Caco-2 (cell line): ENCODE data around the gene ZNF30. TPM values are rescaled to one million over a fixed set of nuclear protein-coding genes. Genes with fewer than 3 reads are reported as not detected.
A peak's percentile ranks its signal among the peaks of the same experiment; 100 is the strongest.

Source experiments
- BruUV-seq: library from RNA; stranded (reverse); fragments of 400-500 nt; replicated peaks from 2 replicates; lab custom pipeline; 2021; lab: Mats Ljungman, UMichigan
- CTCF ChIA-PET: fragments of 300-600 bp; sonication (Branson Sonifier 250); formaldehyde crosslinking; loops from one replicate; lab custom pipeline; 2022; ENCODE audit warnings: antibody characterized with exemption; lab: Charles Lee
- POLR2A ChIA-PET: fragments of 300-600 bp; sonication (Branson Sonifier 250); formaldehyde crosslinking; loops from one replicate; lab custom pipeline; 2022; ENCODE audit warnings: antibody characterized with exemption; lab: Charles Lee
- DNase-seq, 2 experiments: peaks; one replicate each; pipeline versions ENCODE4 v3.0.0 to v3.0.0-alpha.2; 2020 to 2022
- H3K27me3 ChIP-seq: replicated peaks from 2 replicates; pipeline ENCODE4 v1.6.0; 2011; ENCODE audit warnings: low read length; ENCODE audit not compliant: control insufficient read depth, insufficient read depth
- H3K36me3 ChIP-seq: 2 replicates; pipeline ENCODE4 v1.5.1; 2011; ENCODE audit warnings: low read length; ENCODE audit not compliant: control insufficient read depth, insufficient read depth
- H3K4me1 ChIP-seq: fragments of 250-450 bp; sonication (Bioruptor Pico); 2 replicates; pipeline ENCODE4 v1.5.1; 2020; ENCODE audit warnings: mild to moderate bottlenecking
- H3K4me3 ChIP-seq: 2 replicates; pipeline ENCODE4 v1.5.1; 2011; ENCODE audit warnings: low read depth, mild to moderate bottlenecking, control low read depth, low read length
- H3K9me3 ChIP-seq: fragments of 250-450 bp; sonication (Bioruptor Pico); 2 replicates; pipeline ENCODE4 v1.5.1; 2020; ENCODE audit warnings: mild to moderate bottlenecking, moderate library complexity
- H3K27ac Mint-ChIP-seq: one replicate; pipeline ENCODE4 v1.8.0; 2022; ENCODE audit warnings: mixed read lengths; ENCODE audit not compliant: unreplicated experiment
- H3K27me3 Mint-ChIP-seq: one replicate; pipeline ENCODE4 v1.8.0; 2022; ENCODE audit warnings: mixed read lengths; ENCODE audit not compliant: insufficient read depth, unreplicated experiment
- H3K36me3 Mint-ChIP-seq: one replicate; pipeline ENCODE4 v1.8.0; 2022; ENCODE audit warnings: mild to moderate bottlenecking, mixed read lengths; ENCODE audit not compliant: insufficient read depth, unreplicated experiment
- H3K4me1 Mint-ChIP-seq: one replicate; pipeline ENCODE4 v1.8.0; 2022; ENCODE audit warnings: low read depth, mixed read lengths; ENCODE audit not compliant: unreplicated experiment
- H3K4me3 Mint-ChIP-seq: one replicate; pipeline ENCODE4 v1.8.0; 2022; ENCODE audit warnings: mild to moderate bottlenecking, moderate library complexity, mixed read lengths; ENCODE audit not compliant: unreplicated experiment
- H3K9me3 Mint-ChIP-seq: one replicate; pipeline ENCODE4 v1.8.0; 2022; ENCODE audit warnings: mixed read lengths; ENCODE audit not compliant: unreplicated experiment
- intact Hi-C: fragments of 100-400 bp; cut with micrococcal nuclease; formaldehyde crosslinking; loops from one replicate; pipeline ENCODE4 v1.10.0; 2022; ENCODE audit not compliant: unreplicated experiment
- total RNA-seq: library from RNA; stranded (reverse); gene quantifications from 2 replicates; pipeline ENCODE4 v1.2.3, GENCODE V29; 2022
- TF ChIP-seq, protein P1 (sequence below), 2 experiments: fragments of 200-600 bp in 1 of 2; IDR thresholded peaks; 1 replicate in 1 of 2; 2 replicates in 1 of 2; pipeline versions ENCODE4 v1.5.1 to v1.8.0; 2011 to 2022; ENCODE audit warnings: antibody characterized with exemption in 1 of 2, control low read depth in 1 of 2, inconsistent platforms in 1 of 2, low read depth in 1 of 2, low read length in 1 of 2, mild to moderate bottlenecking in 1 of 2, moderate library complexity in 1 of 2; ENCODE audit not compliant: insufficient read depth in 1 of 2, severe bottlenecking in 1 of 2, unreplicated experiment in 1 of 2

The ZNF30 gene
- total RNA-seq, 1 experiment from 2014 or later: 5.6 TPM

DNA sequence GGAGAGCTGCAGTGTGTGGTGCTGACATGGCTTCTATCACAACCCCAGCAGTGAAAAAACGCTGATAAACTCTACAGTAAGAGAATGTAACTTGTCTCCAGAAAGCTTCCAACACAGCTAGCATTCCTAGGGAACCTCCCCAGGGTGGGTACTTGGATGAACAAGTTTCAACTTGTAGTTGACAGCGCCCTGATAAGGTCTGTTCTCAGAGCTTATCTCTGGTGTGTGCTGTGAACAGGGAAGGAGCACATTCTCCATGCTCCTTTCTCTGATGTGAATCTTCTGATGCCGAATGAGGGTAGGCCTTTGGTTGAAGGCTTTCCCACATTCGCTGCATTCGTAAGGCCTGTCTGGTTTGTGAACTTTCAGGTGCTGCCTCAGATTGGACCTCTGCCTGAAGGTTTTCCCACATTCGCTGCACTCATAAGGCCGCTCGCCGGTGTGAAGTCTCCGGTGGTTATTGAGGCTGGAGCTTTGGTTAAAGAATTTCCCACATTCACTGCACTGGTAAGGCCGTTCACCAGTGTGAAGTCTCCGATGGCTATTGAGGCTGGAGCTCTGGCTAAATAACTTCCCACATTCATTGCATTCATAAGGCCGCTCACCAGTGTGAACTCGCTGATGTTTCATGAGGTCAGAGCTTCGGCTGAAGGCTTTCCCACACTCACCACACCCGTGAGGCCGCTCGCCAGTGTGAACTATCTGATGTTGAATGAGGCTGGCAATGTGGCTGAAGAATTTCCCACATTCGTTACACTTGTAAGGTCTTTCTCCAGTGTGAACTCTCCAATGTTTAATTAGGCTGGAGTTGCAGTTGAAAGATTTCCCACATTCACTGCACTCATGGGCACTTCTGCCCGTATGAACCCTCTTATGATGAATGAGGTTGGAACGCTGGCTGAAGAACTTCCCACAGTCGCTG is 31.4 kb downstream of the ZNF30 start:
- ChIA-PET CTCF (no interaction called here), POLR2A (no interaction called here)
- DNase-seq: no peak
- no peak overlapping the region for H3K4me3 Mint-ChIP-seq
- H3K4me1 ChIP-seq: peaks cover 11% of the 10 kb centered on the region
- H3K9me3 ChIP-seq: peaks cover 46% of the 10 kb centered on the region
- peaks cover 14% of the 10 kb centered on the region for H3K4me1 Mint-ChIP-seq
- H3K27me3 Mint-ChIP-seq: no peaks in the 10 kb centered on the region
- peaks cover 24% of the 10 kb centered on the region for H3K36me3 Mint-ChIP-seq
- peaks cover 57% of the 10 kb centered on the region for H3K9me3 Mint-ChIP-seq
- intact Hi-C loops: no loop called here
- no peak overlapping the region for H3K4me3 ChIP-seq
- TF ChIP-seq, protein P1, sequence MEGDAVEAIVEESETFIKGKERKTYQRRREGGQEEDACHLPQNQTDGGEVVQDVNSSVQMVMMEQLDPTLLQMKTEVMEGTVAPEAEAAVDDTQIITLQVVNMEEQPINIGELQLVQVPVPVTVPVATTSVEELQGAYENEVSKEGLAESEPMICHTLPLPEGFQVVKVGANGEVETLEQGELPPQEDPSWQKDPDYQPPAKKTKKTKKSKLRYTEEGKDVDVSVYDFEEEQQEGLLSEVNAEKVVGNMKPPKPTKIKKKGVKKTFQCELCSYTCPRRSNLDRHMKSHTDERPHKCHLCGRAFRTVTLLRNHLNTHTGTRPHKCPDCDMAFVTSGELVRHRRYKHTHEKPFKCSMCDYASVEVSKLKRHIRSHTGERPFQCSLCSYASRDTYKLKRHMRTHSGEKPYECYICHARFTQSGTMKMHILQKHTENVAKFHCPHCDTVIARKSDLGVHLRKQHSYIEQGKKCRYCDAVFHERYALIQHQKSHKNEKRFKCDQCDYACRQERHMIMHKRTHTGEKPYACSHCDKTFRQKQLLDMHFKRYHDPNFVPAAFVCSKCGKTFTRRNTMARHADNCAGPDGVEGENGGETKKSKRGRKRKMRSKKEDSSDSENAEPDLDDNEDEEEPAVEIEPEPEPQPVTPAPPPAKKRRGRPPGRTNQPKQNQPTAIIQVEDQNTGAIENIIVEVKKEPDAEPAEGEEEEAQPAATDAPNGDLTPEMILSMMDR (IDR thresholded peaks at IDR 0.05; ENCODE audit: insufficient read depth in 1 of 2, low read depth in 1 of 2, low read length in 1 of 2, severe bottlenecking in 1 of 2, unreplicated experiment in 1 of 2): no peak
- no peaks in the 10 kb centered on the region for H3K27me3 ChIP-seq
- no peak overlapping the region for H3K27ac Mint-ChIP-seq
- BruUV-seq: TSS peak; percentile 7
- H3K36me3 ChIP-seq: peaks cover 20% of the 10 kb centered on the region

DNA sequence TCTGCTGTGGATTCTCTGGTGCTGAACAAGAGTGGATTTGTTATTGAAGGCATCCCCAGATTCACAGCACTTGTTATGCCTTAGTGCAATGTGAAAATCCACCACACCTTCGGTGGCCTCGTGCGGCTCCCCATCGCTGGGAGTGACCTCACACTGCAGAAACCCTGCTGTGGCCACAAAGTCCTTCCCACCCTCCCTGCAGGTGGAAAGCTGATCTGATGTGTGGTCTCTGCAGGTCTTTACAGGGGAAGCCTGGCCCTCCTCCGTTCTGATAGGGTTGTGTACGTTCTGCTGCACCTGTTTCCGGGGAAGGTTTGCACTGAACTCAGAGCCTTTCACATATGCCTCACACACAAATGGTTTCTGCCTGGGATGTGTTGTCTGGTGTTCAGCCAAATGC is 32.3 kb downstream of the ZNF30 start:
- CTCF ChIA-PET: interaction anchor here (0.6 kb wide), 1 partner anchor 408 kb away, joined by 4 read pairs; no protein-coding TSS in a partner anchor
- H3K9me3 ChIP-seq: peaks cover 38% of the 10 kb centered on the region

DNA sequence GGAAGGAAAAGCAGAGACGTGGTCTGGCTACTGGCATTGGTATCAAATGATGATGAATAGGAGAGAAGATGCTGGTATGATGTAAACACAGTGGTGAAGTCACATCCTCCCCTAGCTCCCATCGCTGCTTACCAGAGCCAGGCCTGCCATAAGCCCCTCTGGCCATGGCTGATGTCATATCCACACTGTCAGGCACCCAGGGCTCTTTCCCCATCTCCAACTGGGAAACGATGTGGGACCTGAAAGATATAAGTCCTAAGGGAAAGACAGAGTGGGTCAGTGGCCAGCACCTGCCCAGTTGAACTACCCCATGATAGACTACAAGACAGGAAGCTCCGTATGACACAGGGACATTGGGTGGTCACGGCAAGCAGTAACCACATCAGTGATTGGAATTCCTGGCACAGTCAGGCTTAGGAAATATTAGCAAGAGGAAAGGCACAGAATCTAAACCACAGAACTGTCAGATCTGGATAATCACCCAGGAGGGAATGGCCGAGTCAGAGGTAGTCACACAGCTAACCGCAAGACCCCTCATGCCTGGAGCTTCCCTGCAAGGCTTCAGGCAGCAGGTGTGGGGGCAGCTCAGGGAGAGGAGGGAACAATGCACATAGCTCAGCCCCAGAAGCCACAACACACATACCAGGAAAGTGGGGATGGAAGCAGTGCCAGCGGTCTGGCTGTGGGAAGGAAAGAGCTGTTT is 33.6 kb downstream of the ZNF30 start:
- Mint-ChIP-seq H3K9me3 (peaks cover 40% of the 10 kb centered on the region), H3K4me1 (peaks cover 17% of the 10 kb centered on the region), H3K27me3 (no peaks in the 10 kb centered on the region), H3K27ac (no peak overlapping the region), H3K4me3 (no peak overlapping the region), H3K36me3 (peaks cover 24% of the 10 kb centered on the region)
- ChIA-PET CTCF (no interaction called here), POLR2A (interaction anchor here (0.6 kb wide), 1 partner anchor 732 kb away, joined by 4 read pairs; no protein-coding TSS in a partner anchor)
- intact Hi-C loops: no loop called here
- H3K36me3 ChIP-seq: peaks cover 20% of the 10 kb centered on the region
- BruUV-seq: no TSS peak
- H3K4me1 ChIP-seq: peaks cover 13% of the 10 kb centered on the region
- no peak for DNase-seq
- no peaks in the 10 kb centered on the region for H3K27me3 ChIP-seq
- H3K4me3 ChIP-seq: no peak overlapping the region
- TF ChIP-seq, protein P1 (IDR thresholded peaks at IDR 0.05; ENCODE audit: insufficient read depth in 1 of 2, low read depth in 1 of 2, low read length in 1 of 2, severe bottlenecking in 1 of 2, unreplicated experiment in 1 of 2): no peak
- H3K9me3 ChIP-seq: peaks cover 32% of the 10 kb centered on the region

More for the DNA sequence above, 32.3 kb downstream of the ZNF30 start:
- DNase-seq: no peak
- H3K27me3 ChIP-seq: no peaks in the 10 kb centered on the region
- TF ChIP-seq, protein P1 (IDR thresholded peaks at IDR 0.05; ENCODE audit: insufficient read depth in 1 of 2, low read depth in 1 of 2, low read length in 1 of 2, severe bottlenecking in 1 of 2, unreplicated experiment in 1 of 2): no peak
- Mint-ChIP-seq H3K36me3 (peaks cover 24% of the 10 kb centered on the region), H3K27ac (no peak overlapping the region), H3K9me3 (peaks cover 48% of the 10 kb centered on the region), H3K4me1 (peaks cover 17% of the 10 kb centered on the region), H3K4me3 (no peak overlapping the region), H3K27me3 (no peaks in the 10 kb centered on the region)
- peaks cover 13% of the 10 kb centered on the region for H3K4me1 ChIP-seq
- POLR2A ChIA-PET: no interaction called here
- H3K4me3 ChIP-seq: no peak overlapping the region
- peaks cover 20% of the 10 kb centered on the region for H3K36me3 ChIP-seq
- no TSS peak for BruUV-seq
- intact Hi-C loops: no loop called here
